ENCODE data around the gene CCDC85C. TPM values are rescaled to one million over a fixed set of nuclear protein-coding genes. Genes with fewer than 3 reads are reported as not detected.

CCDC85C gene
- total RNA-seq, 1 experiment from 2014 or later, result 42.3 TPM

GRCh38 chr14:99516156-99516870 lies 87.7 kb downstream of the CCDC85C start:
- no peak for TF ChIP-seq SIN3A (IDR thresholded peaks at IDR 0.05; ENCODE audit: low read depth)
- no peak for TF ChIP-seq FOSL1 (IDR thresholded peaks at IDR 0.05; ENCODE audit: low read depth)
- no peak for TF ChIP-seq POLR2AphosphoS5 (IDR thresholded peaks at IDR 0.05; ENCODE audit: low read depth, low read length)
- no peak for TF ChIP-seq ELF1 (IDR thresholded peaks at IDR 0.05; ENCODE audit: borderline replicate concordance, low read depth)

GRCh38 chr14:99515301-99516155 lies 88.5 kb downstream of the CCDC85C start:
- RAD21 ChIA-PET (ENCODE audit: low non-redundant PET in 1 of 2, low total read pairs in 2 of 2, uncharacterized antibody in 2 of 2, unreplicated experiment in 2 of 2), result no interaction called here
- Histone ChIP-seq H3K9me3 (ENCODE audit: control insufficient read depth in 1 of 2, insufficient read depth in 1 of 2, low read depth in 1 of 2, low read length in 2 of 2) (no peaks in the 10 kb centered on the region), H3K27ac (ENCODE audit: low read depth, low read length) (no peak overlapping the region), H3K9ac (ENCODE audit: low read length) (no peak overlapping the region), H4K20me1 (ENCODE audit: insufficient read depth) (no peaks in the 10 kb centered on the region), H3K9me2 (ENCODE audit: insufficient read depth) (no peaks in the 10 kb centered on the region), H3K27me3 (ENCODE audit: insufficient read depth, low read length) (no peaks in the 10 kb centered on the region), H3K4me2 (ENCODE audit: low read length) (no peak overlapping the region), H3K4me3 (replicated peaks in 1 of 2; ENCODE audit: low read depth in 1 of 2, low read length in 2 of 2) (no peak overlapping the region), H3K4me1 (ENCODE audit: control insufficient read depth in 1 of 2, insufficient read depth in 2 of 2, low read length in 2 of 2) (no peaks in the 10 kb centered on the region; a peak in 2 of 4 replicates), H3K79me2 (ENCODE audit: insufficient read depth, low read length) (peaks cover 4% of the 10 kb centered on the region; the same call in 1 of the 2 replicates), H2AFZ (ENCODE audit: low read depth, low read length, poor library complexity, severe bottlenecking) (no peak overlapping the region), H3K36me3 (ENCODE audit: control insufficient read depth in 1 of 2, insufficient read depth in 2 of 2, low read length in 2 of 2) (peaks cover 0 to 7% of the 10 kb centered on the region in 2 experiments; a peak in 1 of 4 replicates)
- intact Hi-C loops (cut with micrococcal nuclease), result no loop called here
- ATAC-seq (no peak), DNase-seq (ENCODE audit: low read depth, low spot score) (no peak)
- POLR2A ChIA-PET, result no interaction called here
- CTCF ChIA-PET, result no interaction called here
- BruUV-seq (replicated peaks), result no TSS peak
- TF ChIP-seq CBX3 (IDR thresholded peaks at IDR 0.05; ENCODE audit: low read depth) (no peak), REST (IDR thresholded peaks at IDR 0.05; ENCODE audit: low read depth) (no peak), EZH2 (IDR thresholded peaks at IDR 0.05) (no peak), CEBPB (IDR thresholded peaks at IDR 0.05; ENCODE audit: low read depth) (no peak), EZH2phosphoT487 (IDR thresholded peaks at IDR 0.05; ENCODE audit: borderline replicate concordance) (no peak), ATF3 (IDR thresholded peaks at IDR 0.05) (no peak), POLR2A (IDR thresholded peaks at IDR 0.05; ENCODE audit: borderline replicate concordance, extremely low read depth, insufficient read depth, insufficient read length) (no peak)

More at GRCh38 chr14:99516156-99516870, 87.7 kb downstream of the CCDC85C start:
- H4K20me1 ChIP-seq (ENCODE audit: insufficient read depth), result no peaks in the 10 kb centered on the region
- BruUV-seq (replicated peaks), result no TSS peak
- POLR2A ChIA-PET, result no interaction called here
- RAD21 ChIA-PET (ENCODE audit: low non-redundant PET in 1 of 2, low total read pairs in 2 of 2, uncharacterized antibody in 2 of 2, unreplicated experiment in 2 of 2), result interaction anchor here in 1 of 2 experiments (0.9 kb wide), 1 partner anchor 112 kb away, joined by 3 read pairs; no protein-coding TSS in a partner anchor
- H3K79me2 ChIP-seq (ENCODE audit: insufficient read depth, low read length), result peaks cover 4% of the 10 kb centered on the region; the same call in 1 of the 2 replicates
- no peaks in the 10 kb centered on the region for H3K9me3 ChIP-seq (ENCODE audit: control insufficient read depth in 1 of 2, insufficient read depth in 1 of 2, low read depth in 1 of 2, low read length in 2 of 2)
- H3K9me2 ChIP-seq (ENCODE audit: insufficient read depth), result no peaks in the 10 kb centered on the region
- no peak overlapping the region for H3K4me2 ChIP-seq (ENCODE audit: low read length)
- no peaks in the 10 kb centered on the region; a peak in 2 of 4 replicates for H3K4me1 ChIP-seq (ENCODE audit: control insufficient read depth in 1 of 2, insufficient read depth in 2 of 2, low read length in 2 of 2)
- H3K27me3 ChIP-seq (ENCODE audit: insufficient read depth, low read length), result no peaks in the 10 kb centered on the region
- H3K36me3 ChIP-seq (ENCODE audit: control insufficient read depth in 1 of 2, insufficient read depth in 2 of 2, low read length in 2 of 2), result peaks cover 0 to 4% of the 10 kb centered on the region in 2 experiments; a peak in 1 of 4 replicates
- CTCF ChIA-PET, result no interaction called here
- no peak overlapping the region for H2AFZ ChIP-seq (ENCODE audit: low read depth, low read length, poor library complexity, severe bottlenecking)
- H3K4me3 ChIP-seq (replicated peaks in 1 of 2; ENCODE audit: low read depth in 1 of 2, low read length in 2 of 2), result no peak overlapping the region
- ATAC-seq, result no peak
- intact Hi-C loops (cut with micrococcal nuclease), result no loop called here
- no peak overlapping the region for H3K27ac ChIP-seq (ENCODE audit: low read depth, low read length)
- no peak overlapping the region for H3K9ac ChIP-seq (ENCODE audit: low read length)
- no peak for DNase-seq (ENCODE audit: low read depth, low spot score)

All from HCT116 (cell line).